Measurements from ENCODE around the gene PRCC. TPM values are rescaled to one million over a fixed set of nuclear protein-coding genes. Genes with fewer than 3 reads are reported as not detected.

Gene PRCC
- total RNA-seq, 2 donors from 2014 or later = 22.9 to 34.5 TPM

DNA sequence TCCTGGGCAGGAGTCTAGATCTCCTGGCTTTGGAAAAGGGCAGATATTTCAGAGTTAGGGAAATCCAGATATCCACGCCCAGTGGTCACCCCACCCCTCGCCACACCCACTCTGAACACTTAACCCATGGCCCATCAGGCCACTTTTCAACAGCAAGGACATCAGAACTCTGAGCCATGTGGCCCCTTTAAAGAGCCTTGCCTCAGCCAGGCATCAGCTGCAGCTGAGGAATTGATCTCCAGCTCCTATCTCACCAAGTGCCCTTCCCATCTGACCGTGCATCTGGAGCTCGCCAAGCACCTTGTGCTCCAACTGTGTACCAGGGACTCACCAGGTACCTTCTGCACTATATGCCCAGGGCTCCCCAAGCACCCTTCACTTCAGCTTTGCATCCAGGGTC lies 69.6 kb downstream of the PRCC start:
- no peak for TF ChIP-seq CTCF (IDR thresholded peaks at IDR 0.05)
- Histone ChIP-seq H3K4me3 (no peak overlapping the region), H3K36me3 (no peaks in the 10 kb centered on the region), H3K27ac (no peak overlapping the region), H3K9me3 (no peaks in the 10 kb centered on the region), H3K4me1 (ENCODE audit: control insufficient read depth in 1 of 2, low read depth in 2 of 2) (no peaks in the 10 kb centered on the region), H3K27me3 (replicated peaks; ENCODE audit: insufficient read depth) (no peaks in the 10 kb centered on the region)
- DNase-seq (ENCODE audit: low spot score) (no peak), ATAC-seq (ENCODE audit: insufficient number of reproducible peaks, low FRiP score, low read depth) (no peak)

GRCh38 chr1:156838972-156839371 lies 71.6 kb downstream of the PRCC start:
- no peaks in the 10 kb centered on the region for H3K4me1 ChIP-seq (ENCODE audit: control insufficient read depth in 1 of 2, low read depth in 2 of 2)
- H3K9me3 ChIP-seq = no peaks in the 10 kb centered on the region
- no peaks in the 10 kb centered on the region for H3K27me3 ChIP-seq (replicated peaks; ENCODE audit: insufficient read depth)
- DNase-seq (ENCODE audit: low spot score) (no peak), ATAC-seq (ENCODE audit: insufficient number of reproducible peaks, low FRiP score, low read depth) (no peak)
- peak; percentile 70 for TF ChIP-seq CTCF (IDR thresholded peaks at IDR 0.05)
- no peak overlapping the region for H3K27ac ChIP-seq
- H3K4me3 ChIP-seq = no peak overlapping the region
- no peaks in the 10 kb centered on the region for H3K36me3 ChIP-seq

- ATAC-seq (ENCODE audit: insufficient number of reproducible peaks, low FRiP score, low read depth) (no peak), DNase-seq (ENCODE audit: low spot score) (no peak)
- H3K36me3 ChIP-seq = no peaks in the 10 kb centered on the region
- H3K4me3 ChIP-seq = no peak overlapping the region
- no peaks in the 10 kb centered on the region for H3K27me3 ChIP-seq (replicated peaks; ENCODE audit: insufficient read depth)
- no peak for TF ChIP-seq CTCF (IDR thresholded peaks at IDR 0.05)
- no peaks in the 10 kb centered on the region for H3K4me1 ChIP-seq (ENCODE audit: control insufficient read depth in 1 of 2, low read depth in 2 of 2)
- no peaks in the 10 kb centered on the region for H3K9me3 ChIP-seq
- H3K27ac ChIP-seq = no peak overlapping the region
Observed at GRCh38 chr1:156839426-156840109, 72.2 kb downstream of the PRCC start.

GRCh38 chr1:156840186-156840897 lies 73.0 kb downstream of the PRCC start:
- no peak overlapping the region for H3K4me3 ChIP-seq
- ATAC-seq (ENCODE audit: insufficient number of reproducible peaks, low FRiP score, low read depth) (no peak), DNase-seq (ENCODE audit: low spot score) (no peak)
- H3K9me3 ChIP-seq = no peaks in the 10 kb centered on the region
- TF ChIP-seq CTCF (IDR thresholded peaks at IDR 0.05) = no peak
- H3K36me3 ChIP-seq = no peaks in the 10 kb centered on the region
- H3K27me3 ChIP-seq (replicated peaks; ENCODE audit: insufficient read depth) = no peaks in the 10 kb centered on the region
- H3K4me1 ChIP-seq (ENCODE audit: control insufficient read depth in 1 of 2, low read depth in 2 of 2) = no peaks in the 10 kb centered on the region
- H3K27ac ChIP-seq = no peak overlapping the region

- Histone ChIP-seq H3K4me1 (ENCODE audit: control insufficient read depth in 1 of 2, low read depth in 2 of 2) (no peaks in the 10 kb centered on the region), H3K4me3 (no peak overlapping the region), H3K27ac (no peak overlapping the region), H3K36me3 (no peaks in the 10 kb centered on the region), H3K9me3 (no peaks in the 10 kb centered on the region), H3K27me3 (replicated peaks; ENCODE audit: insufficient read depth) (no peaks in the 10 kb centered on the region)
- ATAC-seq (ENCODE audit: insufficient number of reproducible peaks, low FRiP score, low read depth) (no peak), DNase-seq (ENCODE audit: low spot score) (no peak)
- TF ChIP-seq CTCF (IDR thresholded peaks at IDR 0.05) = no peak
Observed at GRCh38 chr1:156840898-156841279, 73.6 kb downstream of the PRCC start.
